HEK293T (cell line): ENCODE data around the gene GPRASP1.
A peak's percentile ranks its signal among the peaks of the same experiment; 100 is the strongest.
"Not testable (repeated sequence)": the region's sequence is repeated elsewhere in the genome, so short reads cannot be mapped to it uniquely, and the experiment has no call there.

Experiments
- CTCF ChIA-PET: fragments of 350-600 bp; formaldehyde crosslinking; extraction: SDS; loops from one replicate; lab custom pipeline; 2021; ENCODE audit warnings: antibody characterized with exemption, inconsistent platforms; lab: Yijun Ruan, JAX
- POLR2A ChIA-PET: fragments of 350-600 bp; formaldehyde crosslinking; extraction: SDS; loops from one replicate; lab custom pipeline; 2020; ENCODE audit warnings: antibody characterized with exemption, inconsistent platforms; lab: Yijun Ruan, JAX
- DNase-seq: peaks from one replicate; pipeline ENCODE4 v3.0.0; 2012; ENCODE audit warnings: mixed read lengths; ENCODE audit errors: extremely low spot score
- ARNT ChIP-seq: fragments of 450-650 bp; IDR thresholded peaks from 2 replicates; pipeline ENCODE4 v1.6.1; 2017; ENCODE audit warnings: mild to moderate bottlenecking
- BHLHE40 ChIP-seq: fragments of 450-650 bp; IDR thresholded peaks from 2 replicates; pipeline ENCODE4 v1.6.1; 2016; ENCODE audit warnings: mild to moderate bottlenecking, moderate library complexity, borderline replicate concordance
- CTBP1 ChIP-seq: fragments of 450-650 bp; IDR thresholded peaks from 2 replicates; pipeline ENCODE4 v1.6.1; 2016; ENCODE audit warnings: borderline replicate concordance
- ELF4 ChIP-seq: fragments of 450-650 bp; IDR thresholded peaks from 2 replicates; pipeline ENCODE4 v1.6.1; 2017; ENCODE audit warnings: antibody characterized with exemption
- FOXA1 ChIP-seq: fragments of 450-650 bp; IDR thresholded peaks from 2 replicates; pipeline ENCODE4 v1.6.1; 2016; ENCODE audit warnings: mild to moderate bottlenecking
- FOXK2 ChIP-seq: fragments of 450-650 bp; IDR thresholded peaks from 2 replicates; pipeline ENCODE4 v1.6.1; 2016; ENCODE audit warnings: mild to moderate bottlenecking
- FOXM1 ChIP-seq: fragments of 450-650 bp; IDR thresholded peaks from 2 replicates; pipeline ENCODE4 v1.6.1; 2017; ENCODE audit warnings: mild to moderate bottlenecking, borderline replicate concordance
- HDGF ChIP-seq: fragments of 450-650 bp; IDR thresholded peaks from 2 replicates; pipeline ENCODE4 v1.6.1; 2017; ENCODE audit warnings: antibody characterized with exemption, borderline replicate concordance
- L3MBTL2 ChIP-seq: fragments of 450-650 bp; conservative IDR thresholded peaks from 2 replicates; pipeline ENCODE4 v1.6.1; 2016; ENCODE audit warnings: mild to moderate bottlenecking
- LEF1 ChIP-seq: fragments of 450-650 bp; IDR thresholded peaks from 2 replicates; pipeline ENCODE4 v1.6.1; 2017; ENCODE audit warnings: mild to moderate bottlenecking, borderline replicate concordance
- NFRKB ChIP-seq: fragments of 450-650 bp; IDR thresholded peaks from 2 replicates; pipeline ENCODE4 v1.6.1; 2016; ENCODE audit warnings: mild to moderate bottlenecking, moderate library complexity
- SP1 ChIP-seq: fragments of 450-650 bp; IDR thresholded peaks from 2 replicates; pipeline ENCODE4 v1.6.1; 2017
- SUZ12 ChIP-seq: fragments of 450-650 bp; IDR thresholded peaks from 2 replicates; pipeline ENCODE4 v1.6.1; 2016; ENCODE audit warnings: mild to moderate bottlenecking
- TARDBP ChIP-seq: fragments of 450-650 bp; IDR thresholded peaks from 2 replicates; pipeline ENCODE4 v1.6.1; 2016
- ZNF384 ChIP-seq: fragments of 450-650 bp; IDR thresholded peaks from 2 replicates; pipeline ENCODE4 v1.6.1; 2016
- TF ChIP-seq, protein P1 (sequence below): fragments of 450-650 bp; IDR thresholded peaks from 2 replicates; pipeline ENCODE4 v1.6.1; 2016

The GPRASP1 gene

DNA sequence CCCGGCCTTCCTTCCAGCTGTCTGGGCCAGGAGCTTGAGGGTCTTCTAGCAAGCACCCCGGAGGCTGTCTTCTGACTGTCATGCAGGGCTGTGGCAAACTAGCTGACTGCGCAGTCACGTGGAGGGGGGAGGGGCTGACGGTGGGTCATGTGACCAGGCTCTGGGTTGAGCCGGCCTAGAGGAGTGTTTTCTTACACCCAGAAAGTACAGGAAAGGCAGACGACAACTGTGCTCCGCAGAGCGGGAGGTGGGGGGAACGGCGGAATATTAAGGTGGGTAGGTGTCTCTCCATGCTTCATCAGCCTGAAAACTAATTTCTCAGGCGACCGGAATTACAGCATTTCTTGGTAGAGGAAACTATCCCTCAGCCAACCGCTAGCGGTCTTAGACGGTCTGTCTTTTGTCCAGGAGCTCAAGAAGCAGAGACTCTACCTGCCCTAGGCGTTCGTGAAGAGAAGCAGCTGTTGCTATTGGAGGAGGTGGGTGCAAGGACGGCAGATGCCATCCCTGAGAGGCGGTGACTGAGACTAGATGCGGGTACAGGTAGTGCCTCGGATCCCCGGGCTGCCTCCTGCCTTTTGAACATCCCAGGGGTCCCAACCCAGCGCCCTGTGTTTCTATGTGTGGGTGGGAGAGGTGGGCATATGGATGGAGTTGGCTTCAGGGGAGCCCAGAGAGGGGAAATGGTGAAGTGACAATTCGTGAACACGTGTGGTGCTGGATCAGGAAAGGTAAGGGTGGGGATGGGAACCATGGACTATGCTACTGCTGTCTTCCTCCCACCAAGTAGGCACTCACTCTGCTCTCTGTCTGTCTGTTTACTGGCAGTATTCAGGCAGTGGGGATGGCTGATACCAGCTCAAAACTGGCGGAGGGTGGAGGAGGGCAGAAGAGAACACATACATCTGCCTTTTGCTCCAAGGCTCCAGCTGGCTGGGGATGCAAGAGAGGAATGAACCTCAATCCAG, 8.8 kb downstream of the GPRASP1 start:
- peak; percentile 42 for DNase-seq
- POLR2A ChIA-PET: no interaction called here
- TF ChIP-seq ZNF384 (no peak), LEF1 (no peak), HDGF (no peak), FOXM1 (no peak), CTBP1 (no peak), L3MBTL2 (peak; percentile 59), ARNT (no peak)
- CTCF ChIA-PET: no interaction called here

DNA sequence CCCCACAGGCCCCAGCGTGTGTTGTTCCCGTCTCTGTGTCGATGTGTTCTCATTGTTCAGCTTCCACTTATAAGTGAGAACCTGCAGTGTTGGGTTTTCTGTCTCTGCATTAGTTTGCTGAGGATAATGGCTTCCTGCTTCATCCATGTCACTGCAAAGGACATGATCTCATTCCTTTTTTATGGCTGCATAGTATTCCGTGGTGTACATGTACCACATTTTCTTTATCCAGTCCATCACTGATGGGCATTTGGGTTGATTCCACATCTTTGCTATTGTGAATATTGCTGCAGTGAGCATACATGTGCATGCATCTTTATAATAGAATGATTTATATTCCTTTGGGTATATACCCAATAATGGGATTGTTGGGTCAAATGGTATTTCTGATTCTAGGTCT, 12.5 kb downstream of the GPRASP1 start:
- CTCF ChIA-PET, POLR2A ChIA-PET, DNase-seq: not testable (repeated sequence)

DNA sequence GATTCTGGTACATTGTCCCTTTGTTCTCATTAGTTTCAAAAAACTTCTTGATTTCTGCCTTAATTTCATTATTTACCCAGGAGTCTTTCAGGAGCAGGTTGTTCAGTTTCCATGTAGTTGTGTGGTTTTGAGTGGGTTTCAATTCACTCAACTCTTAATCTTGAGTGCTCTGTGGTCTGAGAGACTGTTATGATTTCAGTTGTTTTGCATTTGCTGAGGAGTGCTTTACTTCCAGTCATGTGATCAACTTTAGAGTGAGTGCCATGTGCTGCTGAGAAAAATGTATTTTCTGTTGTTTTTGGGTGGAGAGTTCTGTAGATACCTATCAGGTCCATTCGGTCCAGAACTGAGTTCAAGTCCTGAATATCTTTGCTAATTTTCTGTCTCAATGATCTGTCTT, 15.8 kb downstream of the GPRASP1 start:
- POLR2A ChIA-PET, CTCF ChIA-PET, DNase-seq: not testable (repeated sequence)

DNA sequence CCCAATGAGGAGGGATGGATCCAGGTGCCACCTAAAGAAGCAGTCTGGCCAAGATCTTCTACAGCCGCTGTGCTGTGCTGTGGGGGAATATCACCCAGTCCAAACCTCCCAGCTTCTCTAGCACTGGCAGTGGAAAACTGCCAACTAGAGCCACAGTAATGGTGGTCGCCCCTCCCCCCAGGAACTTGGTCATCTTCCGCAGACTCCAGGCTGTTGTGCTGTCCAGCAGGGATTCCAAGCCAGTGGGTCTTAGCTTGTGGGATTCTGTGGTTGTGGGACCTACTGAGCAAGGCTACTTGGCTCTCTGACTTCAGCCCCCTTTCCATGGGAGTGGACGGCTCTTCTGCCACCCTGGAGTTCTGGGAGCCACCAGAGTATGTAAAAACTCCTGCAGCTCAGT, 18.2 kb downstream of the GPRASP1 start:
- ChIA-PET POLR2A (no interaction called here), CTCF (no interaction called here)
- no peak for DNase-seq
- no peak for TF ChIP-seq ARNT
- TF ChIP-seq FOXA1: no peak
- no peak for TF ChIP-seq HDGF
- TF ChIP-seq ZNF384: no peak
- no peak for TF ChIP-seq L3MBTL2
- TF ChIP-seq FOXK2: no peak
- TF ChIP-seq, protein P1, sequence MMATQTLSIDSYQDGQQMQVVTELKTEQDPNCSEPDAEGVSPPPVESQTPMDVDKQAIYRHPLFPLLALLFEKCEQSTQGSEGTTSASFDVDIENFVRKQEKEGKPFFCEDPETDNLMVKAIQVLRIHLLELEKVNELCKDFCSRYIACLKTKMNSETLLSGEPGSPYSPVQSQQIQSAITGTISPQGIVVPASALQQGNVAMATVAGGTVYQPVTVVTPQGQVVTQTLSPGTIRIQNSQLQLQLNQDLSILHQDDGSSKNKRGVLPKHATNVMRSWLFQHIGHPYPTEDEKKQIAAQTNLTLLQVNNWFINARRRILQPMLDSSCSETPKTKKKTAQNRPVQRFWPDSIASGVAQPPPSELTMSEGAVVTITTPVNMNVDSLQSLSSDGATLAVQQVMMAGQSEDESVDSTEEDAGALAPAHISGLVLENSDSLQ: no peak
- no peak for TF ChIP-seq CTBP1
- no peak for TF ChIP-seq BHLHE40
- no peak for TF ChIP-seq LEF1
- TF ChIP-seq TARDBP: no peak
- TF ChIP-seq FOXM1: no peak
- no peak for TF ChIP-seq ELF4
- TF ChIP-seq NFRKB: no peak
- TF ChIP-seq SUZ12: no peak
- no peak for TF ChIP-seq SP1

DNA sequence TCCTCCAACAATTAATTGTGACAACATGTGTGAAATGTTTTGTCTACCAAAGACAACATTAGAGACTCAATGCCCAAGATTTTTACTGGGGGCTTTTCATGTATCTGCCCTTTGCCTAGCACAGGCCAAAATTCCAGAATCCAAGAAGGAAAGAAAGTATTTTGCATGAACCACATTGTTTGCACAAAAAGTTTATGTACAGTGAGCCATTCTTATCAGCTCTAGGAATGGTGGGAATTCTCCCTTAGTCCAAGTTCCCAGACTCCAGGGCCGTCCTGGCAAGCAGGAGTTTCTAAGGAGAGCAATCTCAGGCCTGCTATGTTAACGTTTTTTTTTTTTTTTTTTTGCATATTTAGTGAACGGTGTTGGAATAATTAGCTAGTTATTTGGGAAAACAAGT, 21.6 kb downstream of the GPRASP1 start:
- CTCF ChIA-PET: no interaction called here
- POLR2A ChIA-PET: no interaction called here
- no peak for DNase-seq
- TF ChIP-seq BHLHE40 (no peak), TARDBP (no peak), FOXA1 (no peak), ELF4 (no peak), ZNF384 (no peak), HDGF (no peak), ARNT (no peak), FOXM1 (no peak), LEF1 (no peak), FOXK2 (no peak)
- TF ChIP-seq, protein P1: no peak

DNA sequence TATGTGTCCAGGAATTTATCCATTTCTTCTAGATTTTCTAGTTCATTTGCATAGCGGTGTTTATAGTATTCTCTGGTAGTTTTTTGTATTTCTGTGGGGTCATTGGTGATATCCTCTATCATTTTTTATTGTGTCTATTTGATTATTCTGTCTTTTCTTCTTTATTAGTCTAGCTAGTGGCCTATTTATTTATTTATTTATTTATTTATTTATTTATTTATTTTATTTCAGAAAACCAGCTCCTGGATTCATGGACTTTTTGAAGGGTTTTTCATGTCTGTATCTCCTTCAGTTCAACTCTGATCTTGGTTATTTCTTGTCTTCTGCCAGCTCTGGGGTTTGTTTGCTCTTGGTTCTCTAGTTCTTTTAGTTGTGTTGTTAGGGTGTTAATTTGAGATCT, 26.2 kb downstream of the GPRASP1 start:
- DNase-seq, POLR2A ChIA-PET, CTCF ChIA-PET: not testable (repeated sequence)

DNA sequence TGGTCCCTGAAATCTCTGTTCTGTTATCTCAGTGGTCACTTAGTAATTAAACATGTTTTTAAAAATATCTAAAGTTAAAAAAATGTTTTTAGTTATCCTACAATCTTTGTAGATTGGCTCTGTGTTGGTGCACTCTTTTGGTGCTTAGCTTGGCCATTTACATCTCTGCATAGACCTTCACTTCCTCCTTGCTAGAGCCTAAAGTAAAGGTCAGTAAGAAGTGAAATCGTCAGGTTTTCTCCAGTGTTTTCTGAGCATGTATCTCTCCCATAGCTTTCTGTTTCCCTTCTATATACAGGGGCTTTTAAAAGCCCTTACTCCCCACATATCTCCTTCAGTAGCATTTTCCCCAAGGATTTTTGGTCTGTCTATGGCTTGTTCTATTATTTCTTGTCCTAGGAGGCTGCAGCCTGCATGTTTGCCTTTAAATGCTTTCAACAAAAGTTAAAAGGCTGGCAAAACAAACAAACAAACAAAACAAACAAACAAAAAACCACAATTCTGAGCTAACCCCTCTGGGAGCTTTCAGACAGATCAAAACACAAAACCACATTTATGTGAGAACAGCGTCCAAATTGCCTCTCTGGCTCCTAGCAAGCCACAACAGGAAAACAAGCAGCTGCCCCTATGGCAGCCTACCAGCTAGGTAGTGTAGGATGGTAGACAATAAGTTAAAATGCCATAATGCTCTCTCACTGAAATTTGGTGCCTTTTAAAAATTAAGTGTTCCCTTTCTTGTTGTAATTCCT, 33.7 kb downstream of the GPRASP1 start:
- ChIA-PET POLR2A (no interaction called here), CTCF (no interaction called here)
- no peak for TF ChIP-seq TARDBP
- no peak for DNase-seq

DNA sequence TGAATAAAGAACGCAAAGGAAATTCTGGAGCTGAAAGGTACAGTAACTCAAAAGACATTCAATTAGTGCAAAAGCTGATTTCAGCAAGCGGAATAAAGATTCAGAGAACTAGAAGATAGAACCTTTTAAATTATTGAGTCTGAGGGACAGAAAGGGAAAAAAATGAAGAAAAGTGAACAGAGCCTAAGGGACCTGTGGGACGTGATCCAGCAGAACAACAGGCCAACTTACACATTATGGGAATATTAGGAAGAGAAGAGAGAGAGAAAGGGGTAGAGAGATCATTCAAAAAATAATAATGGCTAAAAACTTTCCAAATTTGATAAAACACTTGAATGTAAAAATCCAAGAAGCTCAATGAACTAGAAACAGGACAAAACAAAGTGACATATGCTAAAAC, 43.5 kb downstream of the GPRASP1 start:
- ChIA-PET POLR2A (no interaction called here), CTCF (no interaction called here)
- TF ChIP-seq ELF4 (no peak), ARNT (no peak), NFRKB (no peak), SP1 (no peak), ZNF384 (no peak), LEF1 (no peak), HDGF (no peak), TARDBP (no peak), FOXK2 (no peak), L3MBTL2 (no peak), SUZ12 (no peak), FOXM1 (no peak), FOXA1 (no peak), BHLHE40 (no peak), CTBP1 (no peak)
- TF ChIP-seq, protein P1: no peak
- no peak for DNase-seq
